Fibroblast of mammary gland (primary cell): ENCODE results near the gene BORA.
"Not testable (repeated sequence)": the region's sequence is repeated elsewhere in the genome, so short reads cannot be mapped to it uniquely, and the experiment has no call there.

Experiments used
- DNase-seq: peaks from one replicate; pipeline ENCODE4 v3.0.0-alpha.2; 2010; ENCODE audit warnings: low read depth
- H3K4me3 ChIP-seq: 2 replicates; pipeline ENCODE4 v1.5.1; 2011; ENCODE audit warnings: low read depth, mild to moderate bottlenecking, low read length, moderate library complexity; ENCODE audit not compliant: control insufficient read depth
- CTCF ChIP-seq: conservative IDR thresholded peaks from 2 replicates; pipeline ENCODE4 v1.5.1; 2011; ENCODE audit warnings: low read depth, low read length, inconsistent platforms; ENCODE audit not compliant: control insufficient read depth, insufficient read depth

BORA gene

GRCh38 chr13:72757792-72758535, 30.2 kb downstream of the BORA start:
- no peak for TF ChIP-seq CTCF
- peak; percentile 8 for DNase-seq
- no peak overlapping the region for H3K4me3 ChIP-seq

- no peak for TF ChIP-seq CTCF
- no peak overlapping the region for H3K4me3 ChIP-seq
- DNase-seq, result no peak
Measured at GRCh38 chr13:72760189-72760588, 32.5 kb downstream of the BORA start.

GRCh38 chr13:72763411-72763810, 35.7 kb downstream of the BORA start:
- TF ChIP-seq CTCF, result no peak
- no peak for DNase-seq
- no peak overlapping the region for H3K4me3 ChIP-seq

- no peak overlapping the region for H3K4me3 ChIP-seq
- no peak for TF ChIP-seq CTCF
- DNase-seq, result peak; percentile 13
Measured at GRCh38 chr13:72774019-72774418, 46.3 kb downstream of the BORA start.

GRCh38 chr13:72781451-72782439, 54.0 kb downstream of the BORA start, which contains the start of the genes DIS3 and PIBF1:
Gene DIS3, minus strand, starts transcription at chr13:72781900. Its CDS starts 68 bp downstream, at chr13:72781832.
Gene PIBF1, plus strand, starts transcription at chr13:72782133. Its CDS starts 1,337 bp downstream, at chr13:72783470.
- TF ChIP-seq CTCF, result no peak
- peak within 1 kb of the TSS; percentile 99 for H3K4me3 ChIP-seq
- peak; percentile 97 for DNase-seq

- TF ChIP-seq CTCF, result no peak
- H3K4me3 ChIP-seq, result peak overlapping the region; percentile 99
- peak; percentile 35 for DNase-seq
Measured at GRCh38 chr13:72782717-72783116, 55.0 kb downstream of the BORA start.

GRCh38 chr13:72784679-72785078, 57.0 kb downstream of the BORA start:
- not testable (repeated sequence) for DNase-seq, H3K4me3 ChIP-seq
